Endothelial cell of umbilical vein (primary cell): ENCODE data around the gene DDX55. TPM values are rescaled to one million over a fixed set of nuclear protein-coding genes. Genes with fewer than 3 reads are reported as not detected.

ENCODE experiments used
- BruUV-seq: library from RNA; stranded (reverse); fragments of 400-500 nt; replicated peaks from 2 replicates; lab custom pipeline; 2021; lab: Mats Ljungman, UMichigan
- CTCF ChIA-PET: fragments of 300-600, 350-600 bp; sonication (Branson Sonifier 250); formaldehyde crosslinking; loops from one replicate; lab custom pipeline; 2021; ENCODE audit warnings: antibody characterized with exemption, inconsistent platforms; lab: Charles Lee
- POLR2A ChIA-PET: fragments of 300-600, 350-600 bp; sonication (Branson Sonifier 250); formaldehyde crosslinking; loops from one replicate; lab custom pipeline; 2021; ENCODE audit warnings: antibody characterized with exemption, inconsistent platforms; lab: Charles Lee
- DNase-seq: peaks from one replicate; pipeline ENCODE4 v3.0.0-alpha.2; 2011; ENCODE audit warnings: low read depth, low spot score
- FAIRE-seq: peaks from 2 replicates; lab custom pipeline; 2011; peaks lifted over from hg19 to GRCh38; lab: Jason Lieb, UNC
- H2AFZ ChIP-seq: 2 replicates; pipeline ENCODE4 v1.6.0; 2012; ENCODE audit warnings: low read depth, low read length, control low read depth, inconsistent platforms
- H3K27ac ChIP-seq: 2 replicates; pipeline ENCODE4 v1.5.1; 2011; ENCODE audit warnings: low read depth, mild to moderate bottlenecking, control low read depth, low read length, moderate library complexity; ENCODE audit not compliant: insufficient read depth
- H3K27me3 ChIP-seq, 2 experiments: 2 replicates each; pipeline versions ENCODE4 v1.6.0 to v1.6.1; 2011; ENCODE audit warnings: low read length in 2 of 2, mixed read lengths in 1 of 2; ENCODE audit not compliant: control insufficient read depth in 2 of 2, insufficient read depth in 2 of 2
- H3K36me3 ChIP-seq, 2 experiments: 2 replicates in 1 of 2; 3 replicates in 1 of 2; pipeline ENCODE4 v1.5.1; 2011; ENCODE audit warnings: low read length in 2 of 2, mild to moderate bottlenecking in 1 of 2, moderate library complexity in 1 of 2; ENCODE audit not compliant: control insufficient read depth in 2 of 2, insufficient read depth in 2 of 2; ENCODE audit errors: extremely low read depth in 1 of 2
- H3K4me1 ChIP-seq: 3 replicates; pipeline ENCODE4 v1.5.1; 2011; ENCODE audit warnings: mild to moderate bottlenecking, low read length; ENCODE audit not compliant: control insufficient read depth, insufficient read depth; ENCODE audit errors: extremely low read depth
- H3K4me2 ChIP-seq: 2 replicates; pipeline ENCODE4 v1.6.1; 2011; ENCODE audit warnings: low read length, control low read depth, mixed read lengths; ENCODE audit not compliant: insufficient read depth
- H3K4me3 ChIP-seq, 3 experiments: fragments of 200-600 bp in 1 of 3; sonication (generic), shearing (Covaris generic) in 1 of 3; replicated peaks in 1 of 3; 2 replicates each; pipeline ENCODE4 v1.5.1; 2011 to 2016; ENCODE audit warnings: control low read depth in 3 of 3, low read length in 3 of 3, mild to moderate bottlenecking in 2 of 3, inconsistent platforms in 1 of 3, low read depth in 1 of 3, moderate library complexity in 1 of 3; ENCODE audit not compliant: insufficient read depth in 1 of 3
- H3K79me2 ChIP-seq: 2 replicates; pipeline ENCODE4 v1.6.0; 2012; ENCODE audit warnings: low read length, inconsistent platforms; ENCODE audit not compliant: control insufficient read depth, insufficient read depth
- H3K9ac ChIP-seq: replicated peaks from 2 replicates; pipeline ENCODE3; 2011; ENCODE audit warnings: low read length, control low read depth; ENCODE audit not compliant: insufficient read depth; ENCODE audit errors: extremely low read depth
- H3K9me1 ChIP-seq: replicated peaks from 3 replicates; pipeline ENCODE4 v1.6.0; 2011; ENCODE audit warnings: mild to moderate bottlenecking, low read length; ENCODE audit not compliant: control insufficient read depth, insufficient read depth; ENCODE audit errors: extremely low read depth
- H3K9me3 ChIP-seq: replicated peaks from 2 replicates; pipeline ENCODE4 v1.5.1; 2012; ENCODE audit warnings: low read length, inconsistent platforms; ENCODE audit not compliant: control insufficient read depth, insufficient read depth
- H4K20me1 ChIP-seq: replicated peaks from 2 replicates; pipeline ENCODE3; 2011; ENCODE audit warnings: mild to moderate bottlenecking, low read length; ENCODE audit not compliant: control insufficient read depth, insufficient read depth; ENCODE audit errors: extremely low read depth
- CTCF ChIP-seq, 2 donors: IDR thresholded peaks; 1 replicate in 1 of 2; 2 replicates in 1 of 2; pipeline ENCODE4 v1.5.1; 2011; ENCODE audit warnings: low read length in 2 of 2, mild to moderate bottlenecking in 2 of 2, moderate library complexity in 2 of 2, control low read depth in 1 of 2, inconsistent platforms in 1 of 2, low read depth in 1 of 2; ENCODE audit not compliant: insufficient read depth in 1 of 2; ENCODE audit errors: extremely low read depth in 1 of 2
- EZH2 ChIP-seq: IDR thresholded peaks from 2 replicates; pipeline ENCODE4 v1.6.1; 2012; ENCODE audit warnings: borderline replicate concordance, low read depth, mild to moderate bottlenecking, moderate library complexity, low read length, inconsistent platforms; ENCODE audit not compliant: severe bottlenecking
- FOS ChIP-seq: IDR thresholded peaks from 2 replicates; pipeline ENCODE4 v1.6.1; 2011; ENCODE audit warnings: mild to moderate bottlenecking, low read length, moderate library complexity, borderline replicate concordance; ENCODE audit not compliant: insufficient read depth
- GATA2 ChIP-seq: IDR thresholded peaks from 2 replicates; pipeline ENCODE4 v1.7.0; 2011; ENCODE audit warnings: low read depth, mild to moderate bottlenecking, moderate library complexity, mixed read lengths, low read length; ENCODE audit not compliant: insufficient read length, insufficient read depth
- MYC ChIP-seq: IDR thresholded peaks from one replicate; pipeline ENCODE4 v1.6.1; 2011; ENCODE audit warnings: mild to moderate bottlenecking, low read depth, low read length
- POLR2A ChIP-seq: IDR thresholded peaks from 2 replicates; pipeline ENCODE4 v1.6.1; 2012; ENCODE audit warnings: low read depth, mild to moderate bottlenecking, control low read depth, low read length
- POLR2AphosphoS5 ChIP-seq: IDR thresholded peaks from 2 replicates; pipeline ENCODE4 v1.6.1; 2012; ENCODE audit warnings: low read depth, mild to moderate bottlenecking, control low read depth, low read length, moderate library complexity; ENCODE audit not compliant: insufficient read depth
- dilution Hi-C: fragments of 300-500 bp; cut with MboI; formaldehyde crosslinking; loops from one replicate; pipeline ENCODE4 v1.15.0; 2019; ENCODE audit warnings: low sequenced_read_pairs; ENCODE audit not compliant: extremely low pct_ligation_motif_present
- intact Hi-C: fragments of 100-400 bp; cut with micrococcal nuclease; formaldehyde crosslinking; loops from one replicate; pipeline ENCODE4 v1.10.0; 2022
- polyA plus RNA-seq, 4 experiments: library from polyadenylated mRNA; depleted of rRNA in 3 of 4; stranded (reverse) in 3 of 4; unstranded in 1 of 4; fragments of >200 nt; gene quantifications; 2 replicates each; pipeline versions ENCODE4 v1.2.1 to v1.2.3, GENCODE V29; 2011 to 2012; ENCODE audit warnings: missing spikeins in 1 of 4
- total RNA-seq: library from RNA; stranded (reverse); gene quantifications from 2 replicates; pipeline ENCODE4 v1.2.3, GENCODE V29; 2021

Gene DDX55
- total and polyA plus RNA-seq, 2 donors (not counting 3 experiments of a cell fraction or from before 2014, with no cell fraction given) = 17.8 to 25.9 TPM

DNA sequence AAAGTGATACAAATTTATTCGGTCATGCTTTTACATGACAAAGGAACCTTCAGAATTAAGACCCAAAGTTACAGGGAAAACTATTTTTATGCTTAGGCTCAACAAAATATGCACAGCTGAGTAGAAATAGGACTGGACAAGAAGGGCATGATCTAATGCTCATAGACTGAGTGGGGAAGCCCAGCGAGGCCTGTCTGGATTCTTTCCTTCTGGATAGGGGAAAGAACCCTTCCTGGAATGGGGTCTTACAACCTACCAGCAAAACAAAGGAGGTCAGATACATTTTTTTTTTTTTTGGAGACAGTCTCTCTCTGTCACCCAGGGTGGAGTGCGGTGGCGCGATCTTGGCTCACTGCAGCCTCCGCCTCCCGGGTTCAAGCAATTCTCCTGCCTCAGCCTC lies 2.2 kb upstream of the DDX55 start:
- no peak overlapping the region for H3K4me2 ChIP-seq
- intact Hi-C loops = no loop called here
- no peak overlapping the region for H3K4me3 ChIP-seq
- FAIRE-seq (no peak), DNase-seq (no peak)
- no peaks in the 10 kb centered on the region for H3K27me3 ChIP-seq
- no peak for TF ChIP-seq CTCF (IDR thresholded peaks at IDR 0.05; ENCODE audit: extremely low read depth in 1 of 2, insufficient read depth in 1 of 2, low read depth in 1 of 2, low read length in 2 of 2)
- no peak for TF ChIP-seq GATA2
- no peak for TF ChIP-seq POLR2AphosphoS5
- no peak for TF ChIP-seq MYC
- peaks cover 7% of the 10 kb centered on the region for H3K4me1 ChIP-seq
- no peak overlapping the region for H3K27ac ChIP-seq
- peaks cover 44% of the 10 kb centered on the region for H3K79me2 ChIP-seq
- H3K9me1 ChIP-seq = no peaks in the 10 kb centered on the region
- no TSS peak for BruUV-seq
- H3K9ac ChIP-seq = no peak overlapping the region
- POLR2A ChIA-PET = no interaction called here
- peaks cover 5 to 14% of the 10 kb centered on the region in 2 experiments for H3K36me3 ChIP-seq
- CTCF ChIA-PET = no interaction called here
- dilution Hi-C loops = loop anchor here (25.0 kb wide), 1 partner anchor 312 kb away; no protein-coding TSS in a partner anchor
- no peaks in the 10 kb centered on the region for H4K20me1 ChIP-seq
- no peak overlapping the region for H2AFZ ChIP-seq
- no peaks in the 10 kb centered on the region for H3K9me3 ChIP-seq

GRCh38 chr12:123602651-123603195 lies 824 bp downstream of the DDX55 start:
- peak overlapping the region; percentile 72 to 89 (median 73) for H3K4me3 ChIP-seq
- H3K79me2 ChIP-seq = peaks cover 44% of the 10 kb centered on the region
- no peaks in the 10 kb centered on the region for H4K20me1 ChIP-seq
- dilution Hi-C loops (loop anchor here (25.0 kb wide), 1 partner anchor 315 kb away; no protein-coding TSS in a partner anchor), intact Hi-C loops (no loop called here)
- ChIA-PET POLR2A (interaction anchor here (1.0 kb wide), 1 partner anchor 370 kb away, joined by 4 read pairs; the partner anchor contains the start of genes MPHOSPH9 and MTRFR), CTCF (interaction anchor here (0.7 to 2.5 kb wide), 3 partner anchors 15 to 335 kb away, joined by 3 to 9 read pairs (median 6); no protein-coding TSS in a partner anchor)
- H3K4me1 ChIP-seq = peaks cover 7% of the 10 kb centered on the region
- H3K27ac ChIP-seq = peak overlapping the region; percentile 2
- H3K9ac ChIP-seq = peak overlapping the region; percentile 44
- no peaks in the 10 kb centered on the region for H3K27me3 ChIP-seq
- BruUV-seq = TSS peak; percentile 20
- DNase-seq = no peak
- TF ChIP-seq GATA2 (no peak), EZH2 (no peak), CTCF (IDR thresholded peaks at IDR 0.05; ENCODE audit: extremely low read depth in 1 of 2, insufficient read depth in 1 of 2, low read depth in 1 of 2, low read length in 2 of 2) (no peak), FOS (no peak), MYC (no peak), POLR2AphosphoS5 (no peak), POLR2A (no peak)
- no peaks in the 10 kb centered on the region for H3K9me3 ChIP-seq
- H2AFZ ChIP-seq = no peak overlapping the region
- no peak for FAIRE-seq
- peak overlapping the region; percentile 90 for H3K4me2 ChIP-seq
- H3K36me3 ChIP-seq = peaks cover 3 to 11% of the 10 kb centered on the region in 2 experiments
- H3K9me1 ChIP-seq = no peaks in the 10 kb centered on the region
